Stimulated activated naive CD4-positive, alpha-beta T cell (primary cell): ENCODE data around the gene GLB1L3.
"Not testable (repeated sequence)": the region's sequence is repeated elsewhere in the genome, so short reads cannot be mapped to it uniquely, and the experiment has no call there.

Source experiments
- DNase-seq, 6 experiments: peaks; one replicate each; lab custom pipeline; 2025; lab: John Stamatoyannopoulos, UW

Gene GLB1L3

GRCh38 chr11:134250675-134251074, 25.5 kb upstream of the GLB1L3 start:
- no peak for DNase-seq

GRCh38 chr11:134252346-134253187, 23.6 kb upstream of the GLB1L3 start:
- peak in 1 of 6 experiments; percentile 30 for DNase-seq

- DNase-seq = peak; percentile 92 to 95 (median 92)
Observed at GRCh38 chr11:134253188-134253993, 22.8 kb upstream of the GLB1L3 start, which contains the start of the genes ACAD8 and THYN1. TSS of gene ACAD8 (plus strand) at chr11:134253568. CDS start at chr11:134253601, 33 bp downstream. TSS of gene THYN1 (minus strand) at chr11:134253352. CDS start at chr11:134252882, 470 bp downstream.

- no peak for DNase-seq
Observed at GRCh38 chr11:134254433-134255183, 21.6 kb upstream of the GLB1L3 start.

- not testable (repeated sequence) for DNase-seq
Observed at GRCh38 chr11:134255184-134255561, 21.0 kb upstream of the GLB1L3 start.

GRCh38 chr11:134257101-134257500, 19.1 kb upstream of the GLB1L3 start:
- no peak for DNase-seq

GRCh38 chr11:134258577-134258976, 17.6 kb upstream of the GLB1L3 start:
- no peak for DNase-seq

GRCh38 chr11:134260503-134260902, 15.7 kb upstream of the GLB1L3 start:
- DNase-seq = no peak

- DNase-seq = no peak
Observed at GRCh38 chr11:134260983-134261382, 15.2 kb upstream of the GLB1L3 start.

GRCh38 chr11:134261626-134262488, 14.3 kb upstream of the GLB1L3 start:
- DNase-seq = peak in 5 of 6 experiments; percentile 8 to 47 (median 13)

GRCh38 chr11:134264966-134265764, 11.0 kb upstream of the GLB1L3 start:
- DNase-seq = no peak

- no peak for DNase-seq
Observed at GRCh38 chr11:134266440-134266839, 9.7 kb upstream of the GLB1L3 start.

GRCh38 chr11:134266841-134267251, 9.3 kb upstream of the GLB1L3 start:
- no peak for DNase-seq

- DNase-seq = no peak
Observed at GRCh38 chr11:134267461-134267860, 8.7 kb upstream of the GLB1L3 start.

GRCh38 chr11:134267966-134268365, 8.2 kb upstream of the GLB1L3 start:
- DNase-seq = no peak

GRCh38 chr11:134270250-134270714, 5.9 kb upstream of the GLB1L3 start:
- DNase-seq = peak in 3 of 6 experiments; percentile 21 to 41 (median 35)

- no peak for DNase-seq
Observed at GRCh38 chr11:134271978-134272377, 4.2 kb upstream of the GLB1L3 start.

- DNase-seq = no peak
Observed at GRCh38 chr11:134272381-134273316, 3.5 kb upstream of the GLB1L3 start.

GRCh38 chr11:134273317-134273712, 2.9 kb upstream of the GLB1L3 start:
- DNase-seq = no peak
